ENCODE measurements around the gene TP53I3. TPM values are rescaled to one million over a fixed set of nuclear protein-coding genes. Genes with fewer than 3 reads are reported as not detected.

Gene TP53I3
- total RNA-seq, 4 donors from 2014 or later = 87.5 to 371 (median 241) TPM

GRCh38 chr2:24087032-24087431 lies 2.4 kb upstream of the TP53I3 start:
- DNase-seq = no peak
- H3K27me3 ChIP-seq = no peaks in the 10 kb centered on the region
- H3K27ac ChIP-seq = no peak overlapping the region
- TF ChIP-seq CTCF (IDR thresholded peaks at IDR 0.05) = no peak
- TF ChIP-seq POLR2A (IDR thresholded peaks at IDR 0.05) = no peak
- H3K9me3 ChIP-seq = no peaks in the 10 kb centered on the region
- H3K36me3 ChIP-seq = peaks cover 0 to 13% (median 0%) of the 10 kb centered on the region in 3 donors
- H3K4me1 ChIP-seq = peaks cover 0 to 7% (median 6%) of the 10 kb centered on the region in 4 donors
- H3K4me3 ChIP-seq = no peak overlapping the region

- Histone ChIP-seq H3K27me3 (no peaks in the 10 kb centered on the region), H3K9me3 (no peaks in the 10 kb centered on the region), H3K4me1 (peaks cover 0 to 7% (median 6%) of the 10 kb centered on the region in 4 donors), H3K27ac (no peak overlapping the region), H3K36me3 (peaks cover 0 to 21% (median 0%) of the 10 kb centered on the region in 3 donors), H3K4me3 (no peak overlapping the region)
- TF ChIP-seq CTCF (IDR thresholded peaks at IDR 0.05) = no peak
- no peak for TF ChIP-seq POLR2A (IDR thresholded peaks at IDR 0.05)
- DNase-seq = no peak
These were observed 1.6 kb upstream of the TP53I3 start for GRCh38 chr2:24086241-24086640.

GRCh38 chr2:24085200-24085489 lies 511 bp upstream of the TP53I3 start:
- no peaks in the 10 kb centered on the region for H3K9me3 ChIP-seq
- H3K36me3 ChIP-seq = peaks cover 0 to 30% (median 0%) of the 10 kb centered on the region in 3 donors
- DNase-seq = peak in 1 of 3 donors; percentile 66
- peak overlapping the region; percentile 39 to 60 (median 54) for H3K4me3 ChIP-seq
- TF ChIP-seq POLR2A (IDR thresholded peaks at IDR 0.05) (no peak), CTCF (IDR thresholded peaks at IDR 0.05) (no peak)
- peaks cover 0 to 7% (median 6%) of the 10 kb centered on the region in 4 donors for H3K4me1 ChIP-seq
- no peaks in the 10 kb centered on the region for H3K27me3 ChIP-seq
- peak overlapping the region; percentile 80 to 96 (median 94) for H3K27ac ChIP-seq

GRCh38 chr2:24083567-24084385 lies 858 bp downstream of the TP53I3 start:
- no peaks in the 10 kb centered on the region for H3K9me3 ChIP-seq
- H3K4me3 ChIP-seq = peak overlapping the region; percentile 39 to 60 (median 54)
- TF ChIP-seq POLR2A (IDR thresholded peaks at IDR 0.05) = peak; percentile 48 to 85
- no peak for TF ChIP-seq CTCF (IDR thresholded peaks at IDR 0.05)
- H3K27ac ChIP-seq = peak overlapping the region; percentile 80 to 96 (median 94)
- peaks cover 0 to 7% (median 6%) of the 10 kb centered on the region in 4 donors for H3K4me1 ChIP-seq
- H3K27me3 ChIP-seq = no peaks in the 10 kb centered on the region
- H3K36me3 ChIP-seq = peaks cover 0 to 40% (median 0%) of the 10 kb centered on the region in 3 donors
- DNase-seq = peak; percentile 64 to 97 (median 95)

GRCh38 chr2:24082787-24083566 lies 1.7 kb downstream of the TP53I3 start:
- Histone ChIP-seq H3K27ac (peak overlapping the region; percentile 80 to 96 (median 94)), H3K27me3 (no peaks in the 10 kb centered on the region), H3K4me1 (peaks cover 0 to 8% (median 6%) of the 10 kb centered on the region in 4 donors), H3K4me3 (peak overlapping the region; percentile 39 to 60 (median 54)), H3K36me3 (peaks cover 0 to 39% (median 0%) of the 10 kb centered on the region in 3 donors), H3K9me3 (no peaks in the 10 kb centered on the region)
- TF ChIP-seq CTCF (IDR thresholded peaks at IDR 0.05) = no peak
- TF ChIP-seq POLR2A (IDR thresholded peaks at IDR 0.05) = no peak
- DNase-seq = no peak

Data from Peyer's patch (tissue), 4 donors.